Breast epithelium (tissue), 3 donors: ENCODE measurements around the gene METTL13.

Source experiments
- POLR2A ChIP-seq: fragments of 450-650 bp; IDR thresholded peaks from one replicate; pipeline ENCODE4 v1.6.1; 2016; ENCODE audit warnings: antibody characterized with exemption, mild to moderate bottlenecking, moderate library complexity
- POLR2AphosphoS5 ChIP-seq, 3 donors: sonication (generic); formaldehyde crosslinking; IDR thresholded peaks; one replicate each; pipeline ENCODE4 v1.6.1; 2017; ENCODE audit warnings: antibody characterized with exemption in 3 of 3

- no peak for TF ChIP-seq POLR2A
- no peak for TF ChIP-seq POLR2AphosphoS5 (IDR thresholded peaks at IDR 0.05)
Measured at GRCh38 chr1:171798311-171798710, 16.9 kb downstream of the METTL13 start.
